ENCODE measurements around the gene CISD2. TPM values are rescaled to one million over a fixed set of nuclear protein-coding genes. Genes with fewer than 3 reads are reported as not detected.
"Not testable (repeated sequence)": the region's sequence is repeated elsewhere in the genome, so short reads cannot be mapped to it uniquely, and the experiment has no call there.

CISD2 gene
- polyA plus RNA-seq, 2 of the 4 experiments (the other 2 are of a cell fraction): 49.9 to 84.1 TPM

- peaks cover 5% of the 10 kb centered on the region; the same call in 2 of the 3 replicates for H3K9me3 ChIP-seq
- H3K4me2 ChIP-seq: peak overlapping the region; percentile 85; the same call in 2 of the 3 replicates
- TF ChIP-seq HDAC2 (IDR thresholded peaks at IDR 0.05): no peak
- no peak for TF ChIP-seq ZNF302 (CRISPR knock-in tag; IDR thresholded peaks at IDR 0.05)
- no peak for TF ChIP-seq SMC3 (IDR thresholded peaks at IDR 0.05)
- no peak for TF ChIP-seq HOXB13 (CRISPR knock-in tag; IDR thresholded peaks at IDR 0.05; ENCODE audit: low read depth)
- no peak for TF ChIP-seq HES2 (IDR thresholded peaks at IDR 0.05)
- peak; percentile 71 for TF ChIP-seq MAFK (IDR thresholded peaks at IDR 0.05; ENCODE audit: partially characterized antibody)
- ChIA-PET POLR2A (no interaction called here), CTCF (no interaction called here)
- H3K4me3 ChIP-seq: no peak overlapping the region
- peak overlapping the region in 1 of 2 experiments; percentile 49; a peak in 1 of 6 replicates for H3K27ac ChIP-seq
- FAIRE-seq: no peak
- peaks cover 21% of the 10 kb centered on the region for H3K4me1 ChIP-seq
- no peak for ATAC-seq
- 88% methylated on average over 2 of the region's 2 CpGs for WGBS (ENCODE audit: missing lambda C conversion rate)
- DNase-seq (ENCODE audit: low read depth in 1 of 2, low spot score in 1 of 2): no peak
Observed at GRCh38 chr4:102871772-102872171, 3.0 kb downstream of the CISD2 start.

GRCh38 chr4:102877477-102878106 lies 8.8 kb downstream of the CISD2 start:
- CTCF ChIA-PET, ATAC-seq, FAIRE-seq, H3K4me3 ChIP-seq: not testable (repeated sequence)
- Histone ChIP-seq H3K27ac (peak overlapping the region; percentile 51 to 71; a peak in 5 of 6 replicates), H3K4me2 (0 out of 3 replicates have a peak overlapping the region, but pooled peaks have one; percentile 59), H3K9me3 (peaks cover 12% of the 10 kb centered on the region; the same call in 2 of the 3 replicates), H3K4me1 (peaks cover 15% of the 10 kb centered on the region; the same call in 1 of the 3 replicates)
- POLR2A ChIA-PET: interaction anchor here (0.7 kb wide), 1 partner anchor 12 kb away, joined by 3 read pairs; no protein-coding TSS in a partner anchor
- DNase-seq (ENCODE audit: low read depth in 1 of 2, low spot score in 1 of 2): peak in 1 of 2 experiments; percentile 5
- 100% methylated on average over 3 of the region's 3 CpGs for WGBS (ENCODE audit: missing lambda C conversion rate)
- TF ChIP-seq ZFP36 (IDR thresholded peaks at IDR 0.05; ENCODE audit: borderline replicate concordance, partially characterized antibody): peak; percentile 47

GRCh38 chr4:102878349-102878748 lies 9.6 kb downstream of the CISD2 start:
- H3K9me3 ChIP-seq: peaks cover 12% of the 10 kb centered on the region; the same call in 2 of the 3 replicates
- POLR2A ChIA-PET, FAIRE-seq, ATAC-seq, CTCF ChIA-PET, H3K4me3 ChIP-seq: not testable (repeated sequence)
- WGBS (ENCODE audit: missing lambda C conversion rate): 60% methylated on average over 4 of the region's 4 CpGs
- peak overlapping the region; percentile 57 to 71; a peak in 5 of 6 replicates for H3K27ac ChIP-seq
- peaks cover 15% of the 10 kb centered on the region; the same call in 1 of the 3 replicates for H3K4me1 ChIP-seq
- peak in 1 of 2 experiments; percentile 59 for DNase-seq (ENCODE audit: low read depth in 1 of 2, low spot score in 1 of 2)
- peak in 1 of 2 experiments; percentile 40; a peak in 1 of 4 replicates for TF ChIP-seq CEBPB (IDR thresholded peaks at IDR 0.05)
- peak overlapping the region; percentile 59 for H3K4me2 ChIP-seq

- Histone ChIP-seq H3K4me1 (peaks cover 15% of the 10 kb centered on the region; the same call in 1 of the 3 replicates), H3K4me2 (peak overlapping the region; percentile 59), H3K9me3 (peaks cover 12% of the 10 kb centered on the region; the same call in 2 of the 3 replicates), H3K4me3 (no peak overlapping the region), H3K27ac (peak overlapping the region; percentile 57 to 71; a peak in 5 of 6 replicates)
- FAIRE-seq: no peak
- DNase-seq (ENCODE audit: low read depth in 1 of 2, low spot score in 1 of 2): no peak
- POLR2A ChIA-PET: no interaction called here
- CTCF ChIA-PET: no interaction called here
- WGBS (ENCODE audit: missing lambda C conversion rate): 88% methylated on average over 3 of the region's 3 CpGs
- no peak for TF ChIP-seq SMC3 (IDR thresholded peaks at IDR 0.05)
- TF ChIP-seq PHF8 (IDR thresholded peaks at IDR 0.05; ENCODE audit: borderline replicate concordance, low read depth): no peak
- ATAC-seq: no peak
Observed at GRCh38 chr4:102878901-102879300, 10.1 kb downstream of the CISD2 start.

- ChIA-PET CTCF (no interaction called here), POLR2A (interaction anchor here (1.6 kb wide), 1 partner anchor 12 kb away, joined by 5 read pairs; the partner anchor contains the start of gene CISD2)
- 85% methylated on average over 1 of the region's 1 CpG for WGBS (ENCODE audit: missing lambda C conversion rate)
Observed at GRCh38 chr4:102881343-102881742, 12.6 kb downstream of the CISD2 start.

More at GRCh38 chr4:102881343-102881742, 12.6 kb downstream of the CISD2 start:
- ATAC-seq (no peak), DNase-seq (ENCODE audit: low read depth in 1 of 2, low spot score in 1 of 2) (no peak), FAIRE-seq (no peak)
- no peak overlapping the region for H3K4me2 ChIP-seq
- H3K9me3 ChIP-seq: peaks cover 10% of the 10 kb centered on the region; the same call in 2 of the 3 replicates
- H3K4me3 ChIP-seq: no peak overlapping the region
- no peak for TF ChIP-seq CTCF (IDR thresholded peaks at IDR 0.05)
- no peak for TF ChIP-seq BCL3 (IDR thresholded peaks at IDR 0.05)
- no peak for TF ChIP-seq TFCP2L1 (CRISPR knock-in tag; IDR thresholded peaks at IDR 0.05)
- no peak overlapping the region for H3K27ac ChIP-seq
- peaks cover 15% of the 10 kb centered on the region; the same call in 1 of the 3 replicates for H3K4me1 ChIP-seq

Data from A549 (cell line).